Stimulated activated CD4-positive, alpha-beta T cell treated with anti-CD3 and anti-CD28 coated beads, Interleukin-4, amount 100 ng/mL, for 24 hours (primary cell): ENCODE measurements around the gene C6orf62.
A peak's percentile ranks its signal among the peaks of the same experiment; 100 is the strongest.
"Not testable (repeated sequence)": the region's sequence is repeated elsewhere in the genome, so short reads cannot be mapped to it uniquely, and the experiment has no call there.

Experiments
- DNase-seq: peaks from one replicate; pipeline ENCODE4 v3.0.0-alpha.2; 2020

The C6orf62 gene

GRCh38 chr6:24696097-24696496 lies 22.9 kb downstream of the C6orf62 start:
- DNase-seq, result no peak

GRCh38 chr6:24695635-24696034 lies 23.3 kb downstream of the C6orf62 start:
- DNase-seq, result peak; percentile 36

- no peak for DNase-seq
These were observed 24.8 kb downstream of the C6orf62 start for GRCh38 chr6:24694198-24694597.

- DNase-seq, result no peak
These were observed 25.9 kb downstream of the C6orf62 start for GRCh38 chr6:24692848-24693592.

- no peak for DNase-seq
These were observed 26.5 kb downstream of the C6orf62 start for GRCh38 chr6:24692415-24692814.

- DNase-seq, result no peak
These were observed 27.0 kb downstream of the C6orf62 start for GRCh38 chr6:24692003-24692402.

- no peak for DNase-seq
These were observed 27.4 kb downstream of the C6orf62 start for GRCh38 chr6:24691550-24691949.

- no peak for DNase-seq
These were observed 28.4 kb downstream of the C6orf62 start for GRCh38 chr6:24690593-24690992.

- DNase-seq, result no peak
These were observed 29.0 kb downstream of the C6orf62 start for GRCh38 chr6:24689964-24690363.

GRCh38 chr6:24686946-24687345 lies 32.0 kb downstream of the C6orf62 start:
- DNase-seq, result no peak

GRCh38 chr6:24686408-24686807 lies 32.5 kb downstream of the C6orf62 start:
- no peak for DNase-seq

GRCh38 chr6:24683297-24684296 lies 35.4 kb downstream of the C6orf62 start:
- no peak for DNase-seq

- no peak for DNase-seq
These were observed 38.4 kb downstream of the C6orf62 start for GRCh38 chr6:24680582-24680981.

- DNase-seq, result not testable (repeated sequence)
These were observed 40.1 kb downstream of the C6orf62 start for GRCh38 chr6:24678792-24679352.

- DNase-seq, result no peak
These were observed 45.3 kb downstream of the C6orf62 start for GRCh38 chr6:24673625-24674024.

GRCh38 chr6:24672620-24673182 lies 46.3 kb downstream of the C6orf62 start:
- no peak for DNase-seq

- not testable (repeated sequence) for DNase-seq
These were observed 47.9 kb downstream of the C6orf62 start for GRCh38 chr6:24671077-24671476.

GRCh38 chr6:24670492-24670891 lies 48.5 kb downstream of the C6orf62 start:
- not testable (repeated sequence) for DNase-seq

GRCh38 chr6:24668997-24669361 lies 50.0 kb downstream of the C6orf62 start:
- no peak for DNase-seq

GRCh38 chr6:24668066-24668996 lies 50.6 kb downstream of the C6orf62 start:
- not testable (repeated sequence) for DNase-seq

GRCh38 chr6:24667378-24667803 lies 51.6 kb downstream of the C6orf62 start:
- no peak for DNase-seq
